Thyroid gland (tissue), 4 donors: Measurements from ENCODE around the gene KCNIP4.

ENCODE experiments used
- CTCF ChIP-seq, 6 experiments: fragments of 200-600 bp in 3 of 6; fragments of 450-650 bp in 3 of 6; sonication (generic) in 3 of 6; IDR thresholded peaks; one replicate each; pipeline ENCODE4 v1.5.1; 2016 to 2019; ENCODE audit warnings: antibody characterized with exemption in 6 of 6, mild to moderate bottlenecking in 2 of 6, inconsistent platforms in 1 of 6, moderate library complexity in 1 of 6
- POLR2A ChIP-seq, 2 donors: fragments of 450-650 bp; IDR thresholded peaks; one replicate each; pipeline ENCODE4 v1.6.1; 2017; ENCODE audit warnings: antibody characterized with exemption in 2 of 2, mild to moderate bottlenecking in 2 of 2, moderate library complexity in 1 of 2

GRCh38 chr4:21386166-21386780 is 562.3 kb downstream of the KCNIP4 start:
- TF ChIP-seq CTCF (IDR thresholded peaks at IDR 0.05) (no peak), POLR2A (IDR thresholded peaks at IDR 0.05) (no peak)
